CMK (cell line): ENCODE data around the gene ASPDH.
A peak's percentile ranks its signal among the peaks of the same experiment; 100 is the strongest.

Source experiments
- DNase-seq: peaks from one replicate; pipeline ENCODE4 v3.0.0-alpha.2; 2010; ENCODE audit warnings: low read depth

ASPDH gene

GRCh38 chr19:50496189-50497021 is 17.3 kb downstream of the ASPDH start:
- no peak for DNase-seq

GRCh38 chr19:50495020-50495531 is 18.6 kb downstream of the ASPDH start:
- DNase-seq = no peak

GRCh38 chr19:50494186-50495019 is 19.3 kb downstream of the ASPDH start:
- DNase-seq = no peak

- no peak for DNase-seq
Observed at GRCh38 chr19:50493171-50493570, 20.5 kb downstream of the ASPDH start.

- no peak for DNase-seq
Observed at GRCh38 chr19:50492303-50493052, 21.2 kb downstream of the ASPDH start.

GRCh38 chr19:50490991-50491472 is 22.7 kb downstream of the ASPDH start:
- no peak for DNase-seq

- DNase-seq = no peak
Observed at GRCh38 chr19:50490411-50490811, 23.3 kb downstream of the ASPDH start.

GRCh38 chr19:50489461-50490011 is 24.2 kb downstream of the ASPDH start:
- no peak for DNase-seq

- DNase-seq = no peak
Observed at GRCh38 chr19:50488389-50489194, 25.1 kb downstream of the ASPDH start.

- peak; percentile 69 for DNase-seq
Observed at GRCh38 chr19:50486823-50487515, 26.7 kb downstream of the ASPDH start.

GRCh38 chr19:50485284-50485955 is 28.3 kb downstream of the ASPDH start:
- no peak for DNase-seq

GRCh38 chr19:50482916-50483315 is 30.8 kb downstream of the ASPDH start:
- no peak for DNase-seq

- no peak for DNase-seq
Observed at GRCh38 chr19:50482271-50482855, 31.4 kb downstream of the ASPDH start.

- no peak for DNase-seq
Observed at GRCh38 chr19:50481351-50482149, 32.2 kb downstream of the ASPDH start.

GRCh38 chr19:50480281-50481111 is 33.2 kb downstream of the ASPDH start:
- DNase-seq = no peak

- DNase-seq = no peak
Observed at GRCh38 chr19:50479761-50480251, 33.9 kb downstream of the ASPDH start.
